Measurements from ENCODE around the gene LRRC10B.

DNA sequence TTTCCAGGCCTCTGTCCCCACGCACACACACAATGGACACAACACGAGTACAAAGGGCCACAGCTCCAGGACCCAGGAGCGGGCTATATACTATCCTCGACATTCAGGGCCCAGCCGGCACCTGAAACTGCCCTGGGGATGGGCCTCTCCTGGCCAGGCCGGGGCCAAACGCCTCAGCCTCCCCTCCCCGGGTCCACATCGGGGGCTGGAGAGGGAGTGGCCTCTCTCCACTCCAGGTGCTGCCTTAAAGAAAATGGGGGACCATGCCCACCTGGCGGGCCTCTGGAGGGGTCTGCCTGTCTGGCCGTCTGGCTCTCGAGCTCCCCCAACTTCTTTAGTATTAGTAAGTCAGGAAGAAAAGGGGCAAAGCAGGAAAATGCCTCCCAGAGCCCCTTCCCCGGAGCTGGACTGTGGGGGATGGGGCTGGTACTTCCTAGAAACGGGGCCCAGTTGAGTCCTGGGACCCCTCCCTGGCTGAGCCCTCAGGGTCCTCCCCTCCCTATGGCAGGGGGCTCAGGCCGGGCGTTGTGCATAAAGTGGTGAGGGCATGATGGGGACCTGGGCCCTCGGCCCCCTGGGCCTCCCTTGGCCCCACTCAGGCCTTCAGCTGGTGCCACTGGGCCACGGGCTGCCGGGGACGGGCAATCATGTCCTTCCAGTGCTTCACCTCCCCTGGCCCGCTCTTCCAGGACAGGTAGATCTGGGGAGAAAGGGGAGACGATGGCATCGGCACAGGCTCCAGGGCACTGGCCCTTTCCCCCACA is 9.7 kb downstream of the LRRC10B start:
- TF ChIP-seq, protein P1, sequence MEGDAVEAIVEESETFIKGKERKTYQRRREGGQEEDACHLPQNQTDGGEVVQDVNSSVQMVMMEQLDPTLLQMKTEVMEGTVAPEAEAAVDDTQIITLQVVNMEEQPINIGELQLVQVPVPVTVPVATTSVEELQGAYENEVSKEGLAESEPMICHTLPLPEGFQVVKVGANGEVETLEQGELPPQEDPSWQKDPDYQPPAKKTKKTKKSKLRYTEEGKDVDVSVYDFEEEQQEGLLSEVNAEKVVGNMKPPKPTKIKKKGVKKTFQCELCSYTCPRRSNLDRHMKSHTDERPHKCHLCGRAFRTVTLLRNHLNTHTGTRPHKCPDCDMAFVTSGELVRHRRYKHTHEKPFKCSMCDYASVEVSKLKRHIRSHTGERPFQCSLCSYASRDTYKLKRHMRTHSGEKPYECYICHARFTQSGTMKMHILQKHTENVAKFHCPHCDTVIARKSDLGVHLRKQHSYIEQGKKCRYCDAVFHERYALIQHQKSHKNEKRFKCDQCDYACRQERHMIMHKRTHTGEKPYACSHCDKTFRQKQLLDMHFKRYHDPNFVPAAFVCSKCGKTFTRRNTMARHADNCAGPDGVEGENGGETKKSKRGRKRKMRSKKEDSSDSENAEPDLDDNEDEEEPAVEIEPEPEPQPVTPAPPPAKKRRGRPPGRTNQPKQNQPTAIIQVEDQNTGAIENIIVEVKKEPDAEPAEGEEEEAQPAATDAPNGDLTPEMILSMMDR (IDR thresholded peaks at IDR 0.05; ENCODE audit: low read depth, low read length) = no peak
- no peak for TF ChIP-seq EZH2phosphoT487 (IDR thresholded peaks at IDR 0.05; ENCODE audit: low read depth)

Measured in OCI-LY3 (cell line).